ENCODE measurements around the gene ACOT4.
"Not testable (repeated sequence)": the region's sequence is repeated elsewhere in the genome, so short reads cannot be mapped to it uniquely, and the experiment has no call there.

ACOT4 gene, protein sequence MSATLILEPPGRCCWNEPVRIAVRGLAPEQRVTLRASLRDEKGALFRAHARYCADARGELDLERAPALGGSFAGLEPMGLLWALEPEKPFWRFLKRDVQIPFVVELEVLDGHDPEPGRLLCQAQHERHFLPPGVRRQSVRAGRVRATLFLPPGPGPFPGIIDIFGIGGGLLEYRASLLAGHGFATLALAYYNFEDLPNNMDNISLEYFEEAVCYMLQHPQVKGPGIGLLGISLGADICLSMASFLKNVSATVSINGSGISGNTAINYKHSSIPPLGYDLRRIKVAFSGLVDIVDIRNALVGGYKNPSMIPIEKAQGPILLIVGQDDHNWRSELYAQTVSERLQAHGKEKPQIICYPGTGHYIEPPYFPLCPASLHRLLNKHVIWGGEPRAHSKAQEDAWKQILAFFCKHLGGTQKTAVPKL

DNA sequence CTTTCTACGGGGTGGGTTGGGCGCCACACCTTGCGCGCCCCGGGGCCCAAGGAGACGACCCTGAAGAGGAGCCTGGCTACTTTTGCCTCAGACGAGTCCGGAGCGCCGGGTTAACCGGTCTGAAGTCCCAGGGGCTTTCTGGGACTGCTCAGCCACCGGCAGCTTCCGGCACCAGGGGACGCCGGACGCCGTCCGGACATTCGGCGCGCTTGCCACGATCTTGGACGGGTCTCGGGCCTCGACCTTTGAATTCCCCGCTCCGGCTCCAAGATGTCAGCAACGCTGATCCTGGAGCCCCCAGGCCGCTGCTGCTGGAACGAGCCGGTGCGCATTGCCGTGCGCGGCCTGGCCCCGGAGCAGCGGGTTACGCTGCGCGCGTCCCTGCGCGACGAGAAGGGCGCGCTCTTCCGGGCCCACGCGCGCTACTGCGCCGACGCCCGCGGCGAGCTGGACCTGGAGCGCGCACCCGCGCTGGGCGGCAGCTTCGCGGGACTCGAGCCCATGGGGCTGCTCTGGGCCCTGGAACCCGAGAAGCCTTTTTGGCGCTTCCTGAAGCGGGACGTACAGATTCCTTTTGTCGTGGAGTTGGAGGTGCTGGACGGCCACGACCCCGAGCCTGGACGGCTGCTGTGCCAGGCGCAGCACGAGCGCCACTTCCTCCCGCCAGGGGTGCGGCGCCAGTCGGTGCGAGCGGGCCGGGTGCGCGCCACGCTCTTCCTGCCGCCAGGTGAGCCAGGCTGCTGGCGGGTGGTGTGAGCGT is at the start of gene ACOT4:
ACOT4 (plus strand) TSS at position 184 of the 760 bp plus-strand sequence; CDS start at position 271, 87 bp downstream.
- DNase-seq: peak; percentile 46 to 58

DNA sequence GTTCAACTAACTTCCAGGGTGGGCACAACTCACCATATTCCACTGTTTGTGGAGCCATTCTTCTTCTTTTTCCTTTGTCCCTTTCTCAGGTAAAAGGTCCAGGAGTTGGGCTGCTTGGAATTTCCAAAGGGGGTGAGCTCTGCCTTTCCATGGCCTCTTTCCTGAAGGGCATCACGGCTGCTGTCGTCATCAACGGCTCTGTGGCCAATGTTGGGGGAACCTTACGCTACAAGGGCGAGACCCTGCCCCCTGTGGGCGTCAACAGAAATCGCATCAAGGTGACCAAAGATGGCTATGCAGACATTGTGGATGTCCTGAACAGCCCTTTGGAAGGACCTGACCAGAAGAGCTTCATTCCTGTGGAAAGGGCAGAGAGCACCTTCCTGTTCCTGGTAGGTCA is 48.7 kb upstream of the ACOT4 start:
- not testable (repeated sequence) for DNase-seq

DNA sequence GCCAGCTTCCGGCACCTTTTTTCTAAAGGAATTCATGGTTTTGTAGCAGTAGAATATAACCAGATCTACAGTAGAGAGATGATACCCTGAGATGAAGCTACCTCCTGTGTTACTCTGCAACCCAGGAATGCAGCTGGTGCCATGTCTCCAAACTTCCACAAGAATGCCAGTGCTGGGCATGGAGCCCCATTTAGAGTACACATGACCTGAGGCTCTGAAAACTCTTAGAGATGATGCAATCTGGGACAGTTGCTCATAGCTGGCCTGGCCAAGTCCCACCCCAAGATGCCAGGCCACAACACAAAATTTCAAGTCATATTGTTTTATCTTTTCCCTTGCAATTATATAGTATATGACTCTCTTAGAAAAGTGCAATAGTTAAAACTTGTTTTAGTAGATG is 46.3 kb upstream of the ACOT4 start:
- not testable (repeated sequence) for DNase-seq

DNA sequence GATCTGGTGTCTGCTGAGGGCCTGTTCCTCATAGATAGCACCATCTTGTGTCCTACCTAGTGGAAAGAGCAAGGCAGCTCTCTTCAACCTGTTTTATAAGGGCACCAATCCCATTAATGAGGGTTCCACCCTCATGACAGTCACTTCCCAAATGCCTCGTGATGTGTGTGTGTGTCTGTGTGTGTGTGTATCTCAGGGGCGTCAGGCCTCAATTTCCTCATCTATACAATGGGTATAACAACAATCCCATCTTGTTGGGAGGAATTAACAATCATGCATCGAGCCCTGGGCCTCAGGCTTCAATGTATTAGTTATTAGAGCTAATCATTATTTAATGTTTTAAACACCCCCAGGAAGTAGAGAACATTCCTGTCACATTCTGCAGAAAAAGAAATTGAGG is 42.6 kb upstream of the ACOT4 start:
- DNase-seq: not testable (repeated sequence)

DNA sequence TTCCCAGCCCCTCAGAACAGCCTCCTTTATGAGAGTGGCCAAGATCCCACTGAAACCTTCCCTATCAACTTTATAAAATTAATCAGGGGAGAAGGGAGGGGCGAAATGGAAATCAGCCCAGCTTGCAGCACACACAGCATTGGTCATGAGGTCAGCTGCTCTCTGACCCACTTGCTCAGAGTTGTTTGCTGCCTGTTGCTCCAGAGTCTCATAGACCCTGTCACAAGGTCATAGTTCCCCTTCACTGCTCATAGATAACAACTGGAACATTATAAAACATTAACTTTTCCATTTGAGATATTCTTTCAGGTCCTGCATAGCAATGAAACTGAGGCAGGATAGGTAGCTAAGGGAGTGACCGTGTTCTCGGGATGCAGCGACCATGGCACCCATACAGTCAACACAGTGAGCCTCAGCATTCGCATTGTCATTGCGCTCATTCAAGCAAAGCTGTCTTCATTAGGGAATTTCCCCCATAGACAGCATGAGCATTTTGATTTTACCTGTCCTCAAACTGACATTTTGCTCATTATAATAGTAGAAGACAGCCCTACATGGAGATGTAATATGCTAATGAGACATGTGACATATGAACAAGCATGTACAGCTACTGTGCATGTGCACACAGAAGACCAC is 41.7 kb upstream of the ACOT4 start:
- DNase-seq: not testable (repeated sequence)

DNA sequence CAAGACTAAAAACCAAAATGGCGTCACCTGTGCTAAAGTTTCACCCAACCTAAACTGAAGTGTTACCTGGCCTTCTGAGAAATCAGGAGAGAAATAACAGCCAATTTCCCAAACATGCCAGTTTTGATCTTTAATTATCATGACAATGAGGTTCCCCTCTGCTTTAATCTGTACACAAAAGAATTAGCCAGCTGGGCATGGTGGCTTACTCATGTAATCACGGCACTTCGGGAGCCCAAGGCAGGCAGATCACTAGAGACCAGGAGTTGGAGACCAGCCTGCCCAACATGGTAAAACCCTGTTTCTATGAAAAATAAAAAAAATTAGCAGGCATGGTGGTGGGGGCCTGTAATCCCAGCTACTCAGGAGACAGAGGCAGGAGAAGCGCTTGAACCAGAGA is 37.8 kb upstream of the ACOT4 start:
- no peak for DNase-seq

DNA sequence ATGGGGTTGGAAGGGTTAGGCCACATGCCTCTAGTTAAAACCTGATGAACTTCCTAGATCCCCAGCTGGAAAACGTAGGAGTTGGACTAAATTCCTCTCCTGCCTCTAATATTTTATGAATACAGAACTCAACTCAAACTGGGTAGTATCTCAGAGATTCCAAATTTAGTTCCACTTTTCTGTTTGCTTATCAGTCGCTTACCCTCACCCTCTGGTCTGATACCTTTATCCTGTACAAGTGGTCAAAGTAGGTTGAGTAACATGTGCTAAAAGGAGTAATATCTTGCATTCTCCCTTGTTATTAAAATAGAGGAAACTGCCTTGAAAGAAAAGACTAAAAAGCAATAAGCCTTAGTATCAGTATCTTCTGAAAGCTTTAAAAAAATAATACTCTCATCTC is 34.5 kb upstream of the ACOT4 start:
- not testable (repeated sequence) for DNase-seq

DNA sequence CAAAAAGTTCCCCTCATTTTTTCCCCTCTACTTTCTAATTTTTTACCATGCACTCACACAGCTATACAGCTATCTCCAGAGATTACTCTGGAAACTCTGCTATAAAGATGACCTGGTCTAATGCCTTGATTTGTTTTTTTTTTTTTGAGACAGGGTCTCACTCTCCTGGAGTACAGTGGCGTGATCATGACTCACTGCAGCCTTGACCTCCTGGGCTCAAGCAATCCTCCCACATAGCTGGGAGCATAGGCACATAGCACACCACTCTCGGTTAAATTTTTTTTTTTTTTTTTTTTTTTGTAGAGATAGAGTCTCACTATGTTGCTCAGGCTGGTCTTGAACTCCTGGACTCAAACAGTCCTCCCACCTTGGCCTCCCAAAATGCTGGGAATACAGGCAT is 33.4 kb upstream of the ACOT4 start:
- DNase-seq: not testable (repeated sequence)

DNA sequence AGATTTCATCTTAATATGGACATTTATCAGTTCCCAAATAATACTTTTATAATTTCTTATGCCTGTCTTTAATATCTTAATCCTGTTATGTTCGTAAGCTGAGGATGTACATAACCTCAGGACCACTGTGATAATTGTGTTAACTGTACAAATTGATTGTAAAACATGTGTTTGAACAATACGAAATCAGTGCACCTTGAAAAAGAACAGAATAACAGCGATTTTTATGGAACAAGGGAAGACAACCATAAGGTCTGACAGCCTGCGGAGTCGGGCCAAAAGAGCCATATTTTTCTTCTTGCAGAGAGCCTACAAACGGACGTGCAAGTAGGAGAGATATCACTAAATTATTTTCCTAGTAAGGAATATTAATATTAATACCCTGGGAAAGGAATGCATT is 29.4 kb upstream of the ACOT4 start:
- not testable (repeated sequence) for DNase-seq

DNA sequence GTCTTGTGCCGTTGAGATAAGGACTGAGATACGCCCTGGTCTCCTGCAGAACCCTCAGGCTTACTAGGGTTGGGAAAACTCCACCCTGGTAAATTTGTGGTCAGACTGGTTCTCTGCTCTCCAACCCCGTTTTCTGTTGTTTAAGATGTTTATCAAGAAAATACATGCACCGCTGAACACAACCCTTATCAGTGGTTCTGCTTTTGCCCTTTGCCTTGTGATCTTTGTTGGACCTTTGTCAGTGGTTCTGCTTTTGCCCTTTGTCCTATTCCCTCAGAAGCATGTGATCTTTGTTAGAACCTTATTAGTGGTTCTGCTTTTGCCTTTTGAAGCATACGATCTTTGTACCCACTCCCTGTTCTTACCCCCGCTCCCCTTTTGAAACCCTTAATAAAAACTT is 29.0 kb upstream of the ACOT4 start:
- DNase-seq: not testable (repeated sequence)

DNA sequence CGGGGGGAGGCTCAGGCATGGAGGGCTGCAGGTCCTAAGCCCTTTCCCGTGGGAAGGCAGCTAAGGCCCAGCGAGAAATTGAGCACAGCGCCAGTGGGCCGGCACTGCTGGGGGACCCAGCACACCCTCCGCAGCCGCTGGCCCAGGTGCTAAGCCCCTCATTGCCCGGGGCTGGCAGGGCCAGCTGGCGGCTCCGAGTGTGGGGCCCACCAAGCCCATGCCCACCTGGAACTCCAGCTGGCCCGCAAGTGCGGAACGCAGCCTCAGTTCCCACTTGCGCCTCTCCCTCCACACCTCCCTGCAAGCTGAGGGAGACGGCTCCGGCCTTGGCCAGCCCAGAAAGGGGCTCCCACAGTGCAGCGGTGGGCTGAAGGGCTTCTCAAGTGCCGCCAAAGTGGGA is 25.2 kb upstream of the ACOT4 start:
- not testable (repeated sequence) for DNase-seq

DNA sequence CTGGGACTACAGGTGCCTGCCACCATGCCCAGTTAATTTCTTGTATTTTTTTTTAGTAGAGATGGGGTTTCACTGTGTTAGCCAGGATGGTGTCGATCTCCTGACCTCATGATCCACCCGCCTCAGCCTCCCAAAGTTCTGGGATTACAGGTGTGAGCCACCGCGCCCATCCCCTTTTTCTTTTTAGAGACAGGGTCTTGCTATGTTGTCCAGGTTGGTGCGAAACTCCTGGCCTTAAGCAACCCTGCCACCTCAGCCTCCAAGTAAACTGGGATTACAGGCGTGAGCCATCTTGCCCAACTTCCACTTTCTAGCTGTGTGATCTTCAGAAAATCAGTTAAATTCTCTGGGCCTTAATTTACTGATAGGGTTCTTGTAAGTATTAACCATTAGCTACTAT is 24.7 kb upstream of the ACOT4 start:
- DNase-seq: not testable (repeated sequence)

DNA sequence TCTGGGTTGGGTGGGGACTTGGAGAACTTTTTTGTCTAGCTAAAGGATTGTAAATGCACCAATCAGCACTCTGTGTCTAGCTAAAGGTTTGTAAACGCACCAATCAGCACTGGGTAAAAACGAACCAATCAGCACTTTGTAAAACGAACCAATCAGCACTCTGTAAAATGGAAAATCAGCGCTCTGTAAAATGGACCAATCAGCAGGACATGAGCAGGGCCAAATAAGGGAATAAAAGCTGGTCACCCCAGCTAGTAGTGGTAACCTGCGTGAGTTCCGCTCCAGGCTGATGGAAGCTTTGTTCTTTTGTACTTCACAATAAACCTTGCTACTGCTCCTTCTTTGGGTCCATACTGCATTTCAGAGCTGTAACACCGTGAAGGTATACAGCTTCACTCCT is 24.3 kb upstream of the ACOT4 start:
- no peak for DNase-seq

DNA sequence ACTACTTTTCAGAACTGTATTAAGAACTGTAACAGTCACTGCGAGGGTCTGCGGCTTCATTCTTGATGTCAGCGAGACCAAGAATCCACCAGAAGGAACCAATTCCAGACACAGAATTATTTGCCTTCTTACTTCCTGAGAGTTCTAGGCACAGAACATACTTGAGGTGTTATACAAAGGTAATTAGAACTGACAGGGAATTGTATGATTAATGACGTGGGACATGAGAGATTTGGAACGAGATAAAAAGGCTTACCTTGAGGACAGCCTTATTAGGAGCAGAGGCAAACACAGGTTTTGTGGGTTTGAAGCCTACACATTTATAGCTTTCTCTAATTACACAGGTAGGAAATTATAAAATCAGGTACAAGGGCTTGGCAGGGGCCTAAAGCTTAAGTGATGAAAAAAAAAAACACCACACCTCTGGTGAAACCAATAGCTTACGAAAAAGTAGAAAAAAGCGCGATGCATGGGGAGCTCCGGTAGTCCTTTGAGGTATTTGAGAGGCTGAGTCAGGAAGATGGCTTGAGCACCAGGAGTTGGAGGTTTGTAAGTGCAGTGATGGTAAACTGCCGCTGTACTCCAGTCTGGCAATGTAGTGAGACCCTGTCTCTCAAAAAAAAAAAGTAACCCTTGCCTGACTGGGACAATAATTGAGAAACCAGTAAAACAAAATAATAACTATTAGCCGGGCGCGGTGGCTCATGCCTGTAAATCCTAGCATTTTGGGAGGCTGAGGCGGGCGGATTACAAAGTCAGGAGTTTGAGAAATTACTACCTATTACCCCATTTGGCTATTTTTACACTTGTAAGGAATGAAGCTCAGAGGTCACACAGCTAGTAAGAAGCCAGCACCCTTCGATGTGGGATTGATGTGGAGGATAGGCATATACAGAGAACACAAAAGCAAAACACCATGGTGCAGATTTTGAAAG is 23.5 kb upstream of the ACOT4 start:
- peak; percentile 20 to 21 for DNase-seq

DNA sequence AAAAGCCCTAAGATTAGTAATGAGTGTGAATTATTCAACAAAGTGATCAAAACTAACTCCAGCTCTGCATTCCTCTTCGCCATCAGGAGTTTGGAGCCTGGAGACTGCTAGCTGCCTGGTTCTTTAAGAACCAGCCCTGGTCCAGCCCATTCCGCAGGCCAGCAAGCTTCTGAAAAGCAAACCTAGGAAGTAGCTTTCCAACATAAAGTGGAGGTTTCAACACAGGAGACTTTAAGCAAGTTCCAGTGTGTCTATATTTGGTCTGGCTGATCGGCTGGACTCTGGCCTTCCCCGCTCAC is 22.8 kb upstream of the ACOT4 start:
- DNase-seq: not testable (repeated sequence)

DNA sequence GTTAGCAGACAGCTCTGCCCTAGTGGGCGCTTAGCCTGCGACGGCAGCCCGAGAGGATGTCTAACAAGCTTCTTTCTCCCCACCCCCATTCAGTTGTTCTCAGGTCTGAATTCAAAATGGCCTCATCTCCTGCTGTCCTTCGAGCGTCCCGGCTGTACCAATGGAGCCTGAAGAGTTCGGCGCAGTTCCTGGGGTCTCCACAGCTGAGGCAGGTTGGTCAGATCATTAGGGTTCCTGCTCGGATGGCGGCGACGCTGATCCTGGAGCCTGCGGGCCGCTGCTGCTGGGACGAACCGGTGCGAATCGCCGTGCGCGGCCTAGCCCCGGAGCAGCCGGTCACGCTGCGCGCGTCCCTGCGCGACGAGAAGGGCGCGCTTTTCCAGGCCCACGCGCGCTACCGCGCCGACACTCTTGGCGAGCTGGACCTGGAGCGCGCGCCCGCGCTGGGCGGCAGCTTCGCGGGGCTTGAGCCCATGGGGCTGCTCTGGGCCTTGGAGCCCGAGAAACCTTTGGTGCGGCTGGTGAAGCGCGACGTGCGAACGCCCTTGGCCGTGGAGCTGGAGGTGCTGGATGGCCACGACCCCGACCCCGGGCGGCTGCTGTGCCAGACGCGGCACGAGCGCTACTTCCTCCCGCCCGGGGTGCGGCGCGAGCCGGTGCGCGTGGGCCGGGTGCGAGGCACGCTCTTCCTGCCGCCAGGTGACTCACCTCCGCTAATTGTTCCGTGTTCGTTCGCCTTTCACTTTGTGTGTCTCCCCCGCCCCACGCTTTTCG is 22.3 kb upstream of the ACOT4 start, which contains the start of gene ACOT2:
ACOT2 (plus strand) TSS at position 29 of the 774 bp plus-strand sequence; CDS start at position 57, 28 bp downstream.
- peak; percentile 89 to 90 for DNase-seq

DNA sequence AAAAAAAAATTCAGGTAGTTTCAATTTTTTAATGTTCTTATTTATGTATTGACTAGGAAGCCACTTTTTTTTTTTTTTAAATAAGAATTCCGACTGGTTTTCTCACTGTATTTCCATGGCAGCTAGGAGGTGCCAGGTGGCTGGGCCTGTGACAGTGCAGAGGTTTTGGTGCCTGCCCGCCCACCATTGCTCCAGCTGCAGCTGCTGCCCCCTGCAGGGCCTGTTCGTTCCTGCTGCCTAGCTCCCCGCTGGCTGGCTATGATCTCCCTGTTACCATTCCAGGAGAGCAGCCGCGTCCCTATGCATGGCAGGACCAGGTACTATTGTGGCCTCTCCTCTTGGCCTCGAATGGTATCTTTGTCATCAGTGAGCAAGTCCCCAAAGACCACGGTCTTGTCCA is 20.8 kb upstream of the ACOT4 start:
- peak; percentile 54 to 67 for DNase-seq

DNA sequence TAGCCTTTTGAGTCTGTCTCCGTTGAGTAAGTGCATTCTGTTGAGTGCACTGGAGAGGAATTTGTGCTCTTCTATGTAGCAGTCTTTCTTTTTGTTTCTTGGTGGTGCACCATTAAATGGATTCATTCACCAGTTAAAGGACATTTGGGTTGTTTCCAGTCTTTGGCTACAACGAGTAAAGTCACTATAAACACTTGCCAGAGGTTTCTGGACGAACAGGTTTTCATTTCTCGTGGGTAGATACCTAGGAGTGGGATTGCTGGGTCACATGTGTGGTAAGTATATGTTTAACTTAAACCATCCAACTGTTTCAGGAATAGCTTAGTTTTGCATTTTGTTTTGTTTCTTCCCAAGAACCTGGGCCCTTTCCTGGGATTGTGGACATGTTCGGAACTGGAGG is 18.6 kb upstream of the ACOT4 start:
- not testable (repeated sequence) for DNase-seq

DNA sequence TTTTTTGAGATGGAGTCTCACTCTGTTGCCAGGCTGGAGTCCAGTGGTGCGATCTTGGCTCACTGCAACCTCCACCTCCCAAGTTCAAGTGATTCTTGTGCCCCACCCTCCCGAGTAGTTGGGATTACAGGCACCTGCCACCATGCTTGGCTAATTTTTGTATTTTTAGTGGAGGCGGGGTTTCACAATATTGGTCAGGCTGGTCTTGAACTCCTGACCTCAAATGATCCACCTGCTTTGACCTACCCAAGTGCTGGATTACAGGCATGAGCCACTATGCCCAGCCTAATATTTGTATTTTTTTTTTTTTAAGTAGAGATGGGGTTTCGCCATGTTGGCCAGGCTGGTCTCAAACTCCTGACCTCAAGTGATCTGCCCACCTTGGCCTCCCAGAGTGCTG is 17.9 kb upstream of the ACOT4 start:
- not testable (repeated sequence) for DNase-seq

DNA sequence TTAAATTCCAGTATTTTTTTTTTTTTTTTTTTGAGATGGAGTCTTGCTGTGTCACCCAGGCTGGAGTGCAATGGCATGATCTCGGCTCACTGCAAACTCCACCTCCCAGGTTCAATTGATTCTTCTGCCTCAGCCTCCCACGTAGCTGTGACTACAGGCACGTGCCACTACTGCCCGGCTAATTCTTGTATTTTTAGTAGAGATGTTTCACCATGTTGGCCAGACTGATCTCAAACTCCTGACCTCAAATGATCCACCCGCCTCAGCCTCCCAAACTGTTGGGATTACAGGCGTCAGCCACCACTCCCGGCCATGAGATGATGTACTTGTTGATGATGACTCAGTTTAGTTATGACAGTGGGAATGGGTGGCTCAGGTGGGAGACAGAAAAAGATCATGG is 17.4 kb upstream of the ACOT4 start:
- DNase-seq: not testable (repeated sequence)

DNA sequence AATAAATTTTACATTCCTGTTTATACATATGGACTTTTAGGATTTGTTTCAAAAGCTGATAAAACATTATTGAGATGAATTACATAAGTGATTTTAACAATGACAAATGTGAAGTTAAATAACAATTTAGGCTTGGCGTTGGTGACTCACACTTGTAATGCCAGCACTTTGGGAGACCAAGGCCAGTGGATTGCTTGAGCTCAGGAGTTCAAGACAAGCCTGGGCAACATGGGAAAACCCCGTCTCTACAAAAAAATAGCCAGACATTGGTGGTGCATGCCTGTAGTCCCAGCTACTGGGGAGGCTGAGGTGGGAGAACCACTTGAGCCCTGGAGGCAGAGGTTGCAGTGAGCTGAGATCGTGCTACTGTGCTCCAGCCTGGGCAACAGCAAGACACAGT is 15.3 kb upstream of the ACOT4 start:
- DNase-seq: no peak

DNA sequence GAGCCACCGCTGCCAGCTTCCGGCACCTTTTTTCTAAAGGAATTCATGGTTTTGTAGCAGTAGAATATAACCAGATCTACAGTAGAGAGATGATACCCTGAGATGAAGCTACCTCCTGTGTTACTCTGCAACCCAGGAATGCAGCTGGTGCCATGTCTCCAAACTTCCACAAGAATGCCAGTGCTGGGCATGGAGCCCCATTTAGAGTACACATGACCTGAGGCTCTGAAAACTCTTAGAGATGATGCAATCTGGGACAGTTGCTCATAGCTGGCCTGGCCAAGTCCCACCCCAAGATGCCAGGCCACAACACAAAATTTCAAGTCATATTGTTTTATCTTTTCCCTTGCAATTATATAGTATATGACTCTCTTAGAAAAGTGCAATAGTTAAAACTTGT is 14.5 kb upstream of the ACOT4 start:
- DNase-seq: not testable (repeated sequence)

Data from activated CD4-positive, alpha-beta T cell treated with anti-CD3 and anti-CD28 coated beads for 4 hours (primary cell).